ENCODE measurements around the gene TPP2. TPM values are rescaled to one million over a fixed set of nuclear protein-coding genes. Genes with fewer than 3 reads are reported as not detected.

Gene TPP2
- total RNA-seq, 1 experiment from 2014 or later: 54.4 TPM

DNA sequence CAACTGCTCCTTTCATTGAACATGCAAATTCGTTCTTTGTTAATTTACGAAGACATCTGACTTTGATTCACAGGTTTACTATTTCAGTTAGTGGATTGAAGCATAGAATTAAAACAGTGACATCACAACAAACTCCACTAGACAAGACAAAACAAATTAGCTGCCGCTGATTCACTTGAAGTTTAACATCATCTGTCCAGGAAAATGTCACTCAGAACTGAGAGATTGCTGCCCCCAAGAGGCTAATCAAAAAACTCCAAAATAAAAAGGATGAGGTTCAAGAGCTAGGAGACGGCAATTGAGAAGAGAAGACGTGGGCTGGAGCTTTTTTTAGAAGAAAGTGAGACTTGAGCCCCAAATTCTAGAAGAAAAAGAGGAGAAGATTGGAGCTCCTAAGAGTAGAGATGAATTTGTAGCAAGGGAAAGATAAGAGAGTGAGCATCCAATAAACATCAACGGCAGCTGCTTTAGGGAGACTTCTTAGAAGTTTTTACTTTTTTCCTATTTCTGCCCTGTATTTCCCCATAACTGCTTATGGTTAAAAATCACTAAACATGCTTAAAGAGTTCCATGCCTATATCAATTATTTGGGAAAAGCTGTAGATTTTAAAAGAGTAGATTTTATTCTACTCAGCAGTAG lies 40.8 kb upstream of the TPP2 start:
- intact Hi-C loops (cut with micrococcal nuclease; ENCODE audit: unreplicated experiment): loop anchor here (1.0 to 10.0 kb wide), 9 partner anchors 99 to 1409 kb away; partner anchors contain the start of gene FGF14
- Histone ChIP-seq H3K36me3 (ENCODE audit: insufficient read depth, low read length, poor library complexity, severe bottlenecking) (no peaks in the 10 kb centered on the region), H3K4me1 (ENCODE audit: insufficient read depth, low read length, poor library complexity, severe bottlenecking) (peaks cover 4% of the 10 kb centered on the region), H3K4me3 (ENCODE audit: low read depth, low read length, poor library complexity, severe bottlenecking) (peak overlapping the region; percentile 31), H3K27me3 (replicated peaks; ENCODE audit: insufficient read depth, low read depth, low read length, poor library complexity) (no peaks in the 10 kb centered on the region), H3K27ac (ENCODE audit: low read depth, low read length, poor library complexity, severe bottlenecking) (no peak overlapping the region), H3K9me3 (ENCODE audit: low read depth, low read length, poor library complexity, severe bottlenecking) (peaks cover 2% of the 10 kb centered on the region)
- POLR2A ChIA-PET (ENCODE audit: low non-redundant PET): interaction anchor here (0.5 to 0.8 kb wide), 2 partner anchors 238 to 621 kb away, joined by 3 read pairs; no protein-coding TSS in a partner anchor
- TSS peak; percentile 55 for BruUV-seq (replicated peaks)
- TF ChIP-seq EZH2 (IDR thresholded peaks at IDR 0.05; ENCODE audit: borderline replicate concordance, low read depth, low read length, poor library complexity, severe bottlenecking) (no peak), CTCF (conservative IDR thresholded peaks at IDR 0.05; ENCODE audit: low read depth, low read length) (peak; percentile 67)
- CTCF ChIA-PET: interaction anchor here (0.6 to 1.8 kb wide), 9 partner anchors 11 to 1411 kb away, joined by 3 to 13 read pairs (median 3); no protein-coding TSS in a partner anchor
- peak; percentile 84 for DNase-seq (ENCODE audit: low spot score)

DNA sequence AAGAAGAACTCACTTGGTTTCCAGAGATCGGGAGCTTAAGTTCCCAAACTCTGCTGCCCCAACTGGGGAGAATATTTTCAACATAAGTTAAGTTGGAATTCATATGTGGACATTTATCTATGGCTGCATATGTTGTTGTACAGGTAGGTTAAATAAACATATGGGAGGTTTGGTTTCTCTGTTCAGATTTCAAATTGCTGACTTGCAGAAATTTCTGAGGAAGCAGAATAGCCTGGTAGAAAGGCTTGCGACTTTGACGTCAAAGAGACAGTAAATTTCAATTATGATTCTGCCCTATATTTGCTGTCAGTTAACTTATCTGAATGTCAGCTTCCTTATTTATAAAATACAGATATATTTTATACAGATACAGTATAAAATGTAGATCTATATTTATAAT lies 40.0 kb upstream of the TPP2 start:
- Histone ChIP-seq H3K36me3 (ENCODE audit: insufficient read depth, low read length, poor library complexity, severe bottlenecking) (no peaks in the 10 kb centered on the region), H3K27ac (ENCODE audit: low read depth, low read length, poor library complexity, severe bottlenecking) (no peak overlapping the region), H3K27me3 (replicated peaks; ENCODE audit: insufficient read depth, low read depth, low read length, poor library complexity) (no peaks in the 10 kb centered on the region), H3K4me3 (ENCODE audit: low read depth, low read length, poor library complexity, severe bottlenecking) (peak overlapping the region; percentile 31), H3K9me3 (ENCODE audit: low read depth, low read length, poor library complexity, severe bottlenecking) (peaks cover 2% of the 10 kb centered on the region), H3K4me1 (ENCODE audit: insufficient read depth, low read length, poor library complexity, severe bottlenecking) (peaks cover 4% of the 10 kb centered on the region)
- TF ChIP-seq CTCF (conservative IDR thresholded peaks at IDR 0.05; ENCODE audit: low read depth, low read length) (no peak), EZH2 (IDR thresholded peaks at IDR 0.05; ENCODE audit: borderline replicate concordance, low read depth, low read length, poor library complexity, severe bottlenecking) (no peak)
- ChIA-PET POLR2A (ENCODE audit: low non-redundant PET) (no interaction called here), CTCF (interaction anchor here (1.4 to 1.8 kb wide), 3 partner anchors 359 to 1412 kb away, joined by 7 to 13 read pairs (median 8); no protein-coding TSS in a partner anchor)
- DNase-seq (ENCODE audit: low spot score): peak; percentile 34
- no TSS peak for BruUV-seq (replicated peaks)
- intact Hi-C loops (cut with micrococcal nuclease; ENCODE audit: unreplicated experiment): loop anchor here (1.0 to 10.0 kb wide), 9 partner anchors 100 to 1410 kb away; partner anchors contain the start of gene FGF14

- no peak overlapping the region for H3K27ac ChIP-seq (ENCODE audit: low read depth, low read length, poor library complexity, severe bottlenecking)
- H3K4me3 ChIP-seq (ENCODE audit: low read depth, low read length, poor library complexity, severe bottlenecking): no peak overlapping the region
- ChIA-PET CTCF (no interaction called here), POLR2A (ENCODE audit: low non-redundant PET) (interaction anchor here (0.6 kb wide), 2 partner anchors 40 to 747 kb away, joined by 3 to 4 read pairs; no protein-coding TSS in a partner anchor)
- H3K9me3 ChIP-seq (ENCODE audit: low read depth, low read length, poor library complexity, severe bottlenecking): peaks cover 2% of the 10 kb centered on the region
- no peak for DNase-seq (ENCODE audit: low spot score)
- no peaks in the 10 kb centered on the region for H3K27me3 ChIP-seq (replicated peaks; ENCODE audit: insufficient read depth, low read depth, low read length, poor library complexity)
- TF ChIP-seq CTCF (conservative IDR thresholded peaks at IDR 0.05; ENCODE audit: low read depth, low read length) (no peak), EZH2 (IDR thresholded peaks at IDR 0.05; ENCODE audit: borderline replicate concordance, low read depth, low read length, poor library complexity, severe bottlenecking) (no peak)
- no TSS peak for BruUV-seq (replicated peaks)
- intact Hi-C loops (cut with micrococcal nuclease; ENCODE audit: unreplicated experiment): loop anchor here (5.0 to 10.0 kb wide), 6 partner anchors 101 to 1411 kb away; partner anchors contain the start of gene FGF14
- no peaks in the 10 kb centered on the region for H3K36me3 ChIP-seq (ENCODE audit: insufficient read depth, low read length, poor library complexity, severe bottlenecking)
- H3K4me1 ChIP-seq (ENCODE audit: insufficient read depth, low read length, poor library complexity, severe bottlenecking): peaks cover 4% of the 10 kb centered on the region
Observed at GRCh38 chr13:102558029-102558428, 38.8 kb upstream of the TPP2 start.

All from A673 (cell line).